H9 (cell line): Measurements from ENCODE around the gene BSPRY. TPM values are rescaled to one million over a fixed set of nuclear protein-coding genes. Genes with fewer than 3 reads are reported as not detected.

Experiments
- DNase-seq: peaks from one replicate; pipeline ENCODE4 v3.0.0-alpha.2; 2017
- H2AFZ ChIP-seq: one replicate; pipeline ENCODE4 v1.6.1; 2013; ENCODE audit warnings: mild to moderate bottlenecking, low read length, control low read depth, moderate library complexity
- H2AK5ac ChIP-seq: 2 replicates; pipeline ENCODE4 v1.6.1; 2013; ENCODE audit warnings: low read length, control low read depth, mixed read lengths; ENCODE audit not compliant: insufficient read length
- H2BK120ac ChIP-seq: one replicate; pipeline ENCODE4 v1.6.1; 2013; ENCODE audit warnings: low read depth, mild to moderate bottlenecking, low read length, control low read depth, inconsistent platforms; ENCODE audit not compliant: poor library complexity, severe bottlenecking
- H2BK12ac ChIP-seq: 2 replicates; pipeline ENCODE4 v1.6.1; 2013; ENCODE audit warnings: low read length, control low read depth, mixed read lengths, low read depth; ENCODE audit not compliant: insufficient read length
- H2BK15ac ChIP-seq: 2 replicates; pipeline ENCODE4 v1.6.1; 2013; ENCODE audit warnings: low read depth, low read length, control low read depth
- H2BK20ac ChIP-seq: one replicate; pipeline ENCODE4 v1.6.1; 2013; ENCODE audit warnings: low read depth, mild to moderate bottlenecking, low read length, control low read depth, inconsistent platforms; ENCODE audit not compliant: poor library complexity, severe bottlenecking
- H2BK5ac ChIP-seq: 2 replicates; pipeline ENCODE4 v1.6.1; 2013; ENCODE audit warnings: low read length, control low read depth, mixed read lengths; ENCODE audit not compliant: insufficient read length
- H3K14ac ChIP-seq: 2 replicates; pipeline ENCODE4 v1.6.1; 2013; ENCODE audit warnings: low read length, control low read depth; ENCODE audit not compliant: insufficient read depth
- H3K18ac ChIP-seq: 2 replicates; pipeline ENCODE4 v1.6.1; 2013; ENCODE audit warnings: low read depth, mild to moderate bottlenecking, mixed read lengths, low read length, control low read depth; ENCODE audit not compliant: insufficient read length
- H3K23ac ChIP-seq: 2 replicates; pipeline ENCODE4 v1.6.1; 2013; ENCODE audit warnings: low read length, control low read depth, mixed read lengths, low read depth; ENCODE audit not compliant: insufficient read length
- H3K23me2 ChIP-seq: 2 replicates; pipeline ENCODE4 v1.6.1; 2013; ENCODE audit warnings: low read depth, mild to moderate bottlenecking, mixed read lengths, low read length, control low read depth; ENCODE audit not compliant: insufficient read length, poor library complexity, severe bottlenecking
- H3K27ac ChIP-seq: 2 replicates; pipeline ENCODE4 v1.5.1; 2013; ENCODE audit warnings: low read length, control low read depth, mixed read lengths, low read depth; ENCODE audit not compliant: insufficient read length
- H3K27me3 ChIP-seq: 2 replicates; pipeline ENCODE4 v1.6.1; 2013; ENCODE audit warnings: low read length, control low read depth, inconsistent platforms; ENCODE audit not compliant: insufficient read depth
- H3K4ac ChIP-seq: 2 replicates; pipeline ENCODE4 v1.6.1; 2013; ENCODE audit warnings: low read depth, mild to moderate bottlenecking, control low read depth, inconsistent platforms, low read length, moderate library complexity
- H3K4me1 ChIP-seq: 2 replicates; pipeline ENCODE4 v1.6.1; 2013; ENCODE audit warnings: low read length, control low read depth, inconsistent platforms; ENCODE audit not compliant: insufficient read depth
- H3K4me2 ChIP-seq: 2 replicates; pipeline ENCODE4 v1.6.1; 2013; ENCODE audit warnings: low read length, control low read depth, mixed read lengths; ENCODE audit not compliant: insufficient read length, insufficient read depth
- H3K56ac ChIP-seq: 2 replicates; pipeline ENCODE4 v1.6.1; 2013; ENCODE audit warnings: low read depth, mild to moderate bottlenecking, mixed read lengths, low read length, control low read depth; ENCODE audit not compliant: insufficient read length
- H3K79me1 ChIP-seq: 2 replicates; pipeline ENCODE4 v1.6.1; 2013; ENCODE audit warnings: low read depth, mild to moderate bottlenecking, moderate library complexity, low read length, control low read depth, inconsistent platforms; ENCODE audit not compliant: insufficient read depth, poor library complexity, severe bottlenecking
- H3K79me2 ChIP-seq: 2 replicates; pipeline ENCODE4 v1.6.1; 2013; ENCODE audit warnings: low read length, control low read depth, inconsistent platforms; ENCODE audit not compliant: insufficient read depth
- H3K9ac ChIP-seq: 2 replicates; pipeline ENCODE4 v1.6.1; 2013; ENCODE audit warnings: low read length, control low read depth, mixed read lengths; ENCODE audit not compliant: insufficient read length; ENCODE audit errors: extremely low read depth
- H3K9me3 ChIP-seq: one replicate; pipeline ENCODE4 v1.6.1; 2013; ENCODE audit warnings: low read depth, low read length, inconsistent platforms; ENCODE audit not compliant: control insufficient read depth
- H3T11ph ChIP-seq: one replicate; pipeline ENCODE4 v1.6.1; 2013; ENCODE audit warnings: mild to moderate bottlenecking, low read length, control low read depth, inconsistent platforms
- H4K20me1 ChIP-seq: one replicate; pipeline ENCODE4 v1.6.1; 2013; ENCODE audit not compliant: control insufficient read depth, insufficient read length, insufficient read depth
- H4K5ac ChIP-seq: 2 replicates; pipeline ENCODE4 v1.6.1; 2013; ENCODE audit warnings: low read depth, mild to moderate bottlenecking, mixed read lengths, low read length, control low read depth; ENCODE audit not compliant: insufficient read length
- H4K8ac ChIP-seq: replicated peaks from 2 replicates; pipeline ENCODE4 v1.6.1; 2013; ENCODE audit warnings: low read length, control low read depth, mixed read lengths, low read depth; ENCODE audit not compliant: insufficient read length
- H4K91ac ChIP-seq: 2 replicates; pipeline ENCODE4 v1.6.1; 2013; ENCODE audit warnings: low read depth, mild to moderate bottlenecking, moderate library complexity, mixed read lengths, low read length, control low read depth; ENCODE audit not compliant: insufficient read length
- H3K27ac Mint-ChIP-seq, 3 experiments: 2 replicates in 2 of 3; 3 replicates in 1 of 3; pipeline ENCODE4 v1.8.0; 2020 to 2021; ENCODE audit warnings: mixed read lengths in 3 of 3, mild to moderate bottlenecking in 1 of 3, moderate library complexity in 1 of 3
- H3K27me3 Mint-ChIP-seq: 2 replicates; pipeline ENCODE4 v1.8.0; 2021; ENCODE audit warnings: low read depth, mild to moderate bottlenecking, moderate library complexity, mixed read lengths
- H3K36me3 Mint-ChIP-seq, 3 experiments: 2 replicates in 2 of 3; 3 replicates in 1 of 3; pipeline ENCODE4 v1.8.0; 2020 to 2021; ENCODE audit warnings: low read depth in 3 of 3, mixed read lengths in 3 of 3; ENCODE audit not compliant: insufficient read depth in 1 of 3
- H3K4me1 Mint-ChIP-seq, 2 experiments: 2 replicates each; pipeline ENCODE4 v1.8.0; 2020; ENCODE audit warnings: mixed read lengths in 2 of 2
- H3K4me3 Mint-ChIP-seq, 2 experiments: 2 replicates in 1 of 2; 3 replicates in 1 of 2; pipeline ENCODE4 v1.8.0; 2020 to 2021; ENCODE audit warnings: mild to moderate bottlenecking in 2 of 2, mixed read lengths in 2 of 2, moderate library complexity in 1 of 2
- H3K9me3 Mint-ChIP-seq, 2 experiments: 2 replicates in 1 of 2; 3 replicates in 1 of 2; pipeline ENCODE4 v1.8.0; 2020; ENCODE audit warnings: mild to moderate bottlenecking in 2 of 2, mixed read lengths in 2 of 2, moderate library complexity in 1 of 2
- CTCF ChIP-seq: fragments of 200-600 bp; sonication (generic); conservative IDR thresholded peaks from 3 replicates; pipeline ENCODE4 v1.8.0; 2021; ENCODE audit warnings: antibody characterized with exemption, mild to moderate bottlenecking
- WGBS: extraction: QIAGEN DNeasy Blood & Tissue Kit; methylation state at CpG from one replicate; pipeline ENCODE4 v1.1.7; 2013; ENCODE audit warnings: missing lambda C conversion rate, low lambda C conversion rate, mixed read lengths; ENCODE audit not compliant: insufficient read length; ENCODE audit errors: extremely low coverage; 5-methylcytosine and 5-hydroxymethylcytosine counted together
- total RNA-seq: library from RNA; stranded (reverse); gene quantifications from 2 replicates; pipeline ENCODE4 v1.2.1, GENCODE V29; 2021

The BSPRY gene
- total RNA-seq, 1 experiment from 2014 or later: 4.5 TPM

- Histone ChIP-seq H3K27me3 (no peaks in the 10 kb centered on the region), H3K27ac (no peak overlapping the region), H3K4me1 (no peaks in the 10 kb centered on the region), H3K4ac (no peak overlapping the region), H2BK5ac (no peak overlapping the region), H4K20me1 (no peaks in the 10 kb centered on the region), H2BK15ac (no peak overlapping the region), H3K9ac (no peak overlapping the region), H3K4me2 (no peak overlapping the region), H4K5ac (no peak overlapping the region), H3T11ph (no peak overlapping the region), H3K14ac (no peak overlapping the region), H3K79me1 (no peaks in the 10 kb centered on the region), H3K23me2 (no peaks in the 10 kb centered on the region), H2BK120ac (no peak overlapping the region), H4K91ac (no peak overlapping the region), H2AFZ (no peak overlapping the region), H3K23ac (no peak overlapping the region), H2BK12ac (no peak overlapping the region), H3K56ac (no peak overlapping the region), H4K8ac (no peak overlapping the region), H3K79me2 (no peaks in the 10 kb centered on the region), H3K18ac (no peak overlapping the region), H2BK20ac (no peak overlapping the region), H2AK5ac (no peak overlapping the region), H3K9me3 (no peaks in the 10 kb centered on the region)
- WGBS: no CpG with 5 or more reads among the region's 4 CpGs
- no peak for TF ChIP-seq CTCF
- H3K27ac Mint-ChIP-seq: no peak overlapping the region
- H3K4me1 Mint-ChIP-seq: no peaks in the 10 kb centered on the region
- no peaks in the 10 kb centered on the region for H3K27me3 Mint-ChIP-seq
- H3K4me3 Mint-ChIP-seq: no peak overlapping the region
- no peaks in the 10 kb centered on the region for H3K9me3 Mint-ChIP-seq
- no peaks in the 10 kb centered on the region for H3K36me3 Mint-ChIP-seq
- no peak for DNase-seq
Measured at GRCh38 chr9:113417370-113417769, 68.0 kb downstream of the BSPRY start.

Other genes starting within 250 kb of the BSPRY start
- gene SLC31A2, start 198.5 kb upstream of the BSPRY start, total RNA-seq: 1.0 and 1.3 TPM in 2 replicates
- gene FKBP15, start 128.3 kb upstream of the BSPRY start, total RNA-seq: 18.5 and 19.3 TPM in 2 replicates
- gene SLC31A1, start 128.0 kb upstream of the BSPRY start, total RNA-seq: 34.4 and 34.8 TPM in 2 replicates
- 37.8 and 38.6 TPM in 2 replicates for gene CDC26, start 74.0 kb upstream of the BSPRY start, total RNA-seq
- gene PRPF4, start 73.9 kb upstream of the BSPRY start, total RNA-seq: 48.5 and 49.8 TPM in 2 replicates
- 0.33 TPM in 1 of 2 replicates, not detected in the other for gene RNF183, start 46.2 kb upstream of the BSPRY start, total RNA-seq
- 0.59 and 0.72 TPM in 2 replicates for gene WDR31, start 9.3 kb upstream of the BSPRY start, total RNA-seq
- gene HDHD3, start 27.4 kb downstream of the BSPRY start, total RNA-seq: 10.8 and 10.9 TPM in 2 replicates
- gene ALAD, start 51.7 kb downstream of the BSPRY start, total RNA-seq: 11.5 and 13.2 TPM in 2 replicates
- 82.4 and 85.9 TPM in 2 replicates for gene POLE3, start 61.1 kb downstream of the BSPRY start, total RNA-seq
- 0.24 and 0.57 TPM in 2 replicates for gene C9orf43, start 61.2 kb downstream of the BSPRY start, total RNA-seq
- gene RGS3, start 114.2 kb downstream of the BSPRY start, total RNA-seq: 12.1 and 13.9 TPM in 2 replicates